ENCODE measurements around the gene SPATA2L. TPM values are rescaled to one million over a fixed set of nuclear protein-coding genes. Genes with fewer than 3 reads are reported as not detected.
"Not testable (repeated sequence)": the region's sequence is repeated elsewhere in the genome, so short reads cannot be mapped to it uniquely, and the experiment has no call there.

Gene SPATA2L
- total RNA-seq, 1 donor from 2014 or later = 10.8 TPM

GRCh38 chr16:89667000-89667399, 34.5 kb downstream of the SPATA2L start:
- H3K4me2 ChIP-seq (ENCODE audit: low read length); H3K4me1 ChIP-seq (ENCODE audit: insufficient read depth, low read length); FAIRE-seq; H3K27ac ChIP-seq (ENCODE audit: low read depth, low read length); H3K79me2 ChIP-seq (ENCODE audit: insufficient read depth, low read length); H2AFZ ChIP-seq (ENCODE audit: low read depth, low read length); H3K9me3 Mint-ChIP-seq (ENCODE audit: unreplicated experiment); H3K4me3 Mint-ChIP-seq (ENCODE audit: unreplicated experiment); H3K4me3 ChIP-seq (ENCODE audit: insufficient read depth, low read depth, low read length); H3K9me3 ChIP-seq (ENCODE audit: insufficient read depth, low read depth, low read length); H3K27ac Mint-ChIP-seq (ENCODE audit: unreplicated experiment); H4K20me1 ChIP-seq (ENCODE audit: insufficient read depth, low read length); H3K27me3 ChIP-seq (ENCODE audit: insufficient read depth, low read length); H3K36me3 ChIP-seq (ENCODE audit: insufficient read depth, low read length); H3K9ac ChIP-seq (ENCODE audit: low read length); H3K4me1 Mint-ChIP-seq (ENCODE audit: low read depth, unreplicated experiment); H3K27me3 Mint-ChIP-seq (ENCODE audit: low read depth, unreplicated experiment): not testable (repeated sequence)
- peak; percentile 22 for DNase-seq (ENCODE audit: low read depth)
- peaks cover 27% of the 10 kb centered on the region for H3K36me3 Mint-ChIP-seq (ENCODE audit: low read depth, unreplicated experiment)
- TF ChIP-seq, protein P1, sequence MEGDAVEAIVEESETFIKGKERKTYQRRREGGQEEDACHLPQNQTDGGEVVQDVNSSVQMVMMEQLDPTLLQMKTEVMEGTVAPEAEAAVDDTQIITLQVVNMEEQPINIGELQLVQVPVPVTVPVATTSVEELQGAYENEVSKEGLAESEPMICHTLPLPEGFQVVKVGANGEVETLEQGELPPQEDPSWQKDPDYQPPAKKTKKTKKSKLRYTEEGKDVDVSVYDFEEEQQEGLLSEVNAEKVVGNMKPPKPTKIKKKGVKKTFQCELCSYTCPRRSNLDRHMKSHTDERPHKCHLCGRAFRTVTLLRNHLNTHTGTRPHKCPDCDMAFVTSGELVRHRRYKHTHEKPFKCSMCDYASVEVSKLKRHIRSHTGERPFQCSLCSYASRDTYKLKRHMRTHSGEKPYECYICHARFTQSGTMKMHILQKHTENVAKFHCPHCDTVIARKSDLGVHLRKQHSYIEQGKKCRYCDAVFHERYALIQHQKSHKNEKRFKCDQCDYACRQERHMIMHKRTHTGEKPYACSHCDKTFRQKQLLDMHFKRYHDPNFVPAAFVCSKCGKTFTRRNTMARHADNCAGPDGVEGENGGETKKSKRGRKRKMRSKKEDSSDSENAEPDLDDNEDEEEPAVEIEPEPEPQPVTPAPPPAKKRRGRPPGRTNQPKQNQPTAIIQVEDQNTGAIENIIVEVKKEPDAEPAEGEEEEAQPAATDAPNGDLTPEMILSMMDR (IDR thresholded peaks at IDR 0.05; ENCODE audit: insufficient read depth, low read depth, low read length) = peak; percentile 21

- peaks cover 36% of the 10 kb centered on the region for H3K36me3 Mint-ChIP-seq (ENCODE audit: low read depth, unreplicated experiment)
- not testable (repeated sequence) for H3K27me3 Mint-ChIP-seq (ENCODE audit: low read depth, unreplicated experiment)
These were observed 37.3 kb downstream of the SPATA2L start for GRCh38 chr16:89664238-89664637.

DNA sequence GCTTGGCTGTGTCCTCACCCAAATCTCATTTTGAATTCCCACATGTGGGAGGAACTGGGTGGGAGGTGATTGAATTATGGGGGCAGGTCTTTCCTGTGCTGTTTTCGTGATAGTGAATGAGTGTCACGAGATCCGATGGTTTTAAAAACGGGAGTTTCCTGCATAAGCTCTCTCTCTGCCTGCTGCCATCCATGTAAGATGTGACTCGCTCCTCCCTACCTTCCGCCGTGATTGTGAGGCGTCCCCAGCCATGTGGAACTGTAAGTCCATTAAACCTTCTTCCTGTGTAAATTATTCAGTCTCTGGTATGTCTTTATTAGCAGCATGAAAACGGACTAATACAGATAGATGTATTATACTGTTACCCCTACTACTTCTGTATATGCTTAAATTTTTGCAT, 40.3 kb downstream of the SPATA2L start:
- Histone ChIP-seq H3K79me2 (ENCODE audit: insufficient read depth, low read length) (peaks cover 46% of the 10 kb centered on the region), H3K9ac (ENCODE audit: low read length) (no peak overlapping the region), H3K27me3 (ENCODE audit: insufficient read depth, low read length) (no peaks in the 10 kb centered on the region), H4K20me1 (ENCODE audit: insufficient read depth, low read length) (peaks cover 17% of the 10 kb centered on the region), H2AFZ (ENCODE audit: low read depth, low read length) (no peak overlapping the region), H3K36me3 (ENCODE audit: insufficient read depth, low read length) (peaks cover 3% of the 10 kb centered on the region), H3K27ac (ENCODE audit: low read depth, low read length) (no peak overlapping the region), H3K4me2 (ENCODE audit: low read length) (no peak overlapping the region), H3K9me3 (ENCODE audit: insufficient read depth, low read depth, low read length) (no peaks in the 10 kb centered on the region), H3K4me3 (ENCODE audit: insufficient read depth, low read depth, low read length) (no peak overlapping the region), H3K4me1 (ENCODE audit: insufficient read depth, low read length) (peaks cover 12% of the 10 kb centered on the region)
- FAIRE-seq = no peak
- H3K27ac Mint-ChIP-seq (ENCODE audit: unreplicated experiment) = no peak overlapping the region
- no peak for TF ChIP-seq EZH2 (IDR thresholded peaks at IDR 0.05; ENCODE audit: insufficient read depth, low read length)
- TF ChIP-seq, protein P1 (IDR thresholded peaks at IDR 0.05; ENCODE audit: insufficient read depth, low read depth, low read length) = no peak
- H3K36me3 Mint-ChIP-seq (ENCODE audit: low read depth, unreplicated experiment) = peaks cover 24% of the 10 kb centered on the region
- peaks cover 9% of the 10 kb centered on the region for H3K4me1 Mint-ChIP-seq (ENCODE audit: low read depth, unreplicated experiment)
- DNase-seq (ENCODE audit: low read depth) = no peak
- peaks cover 7% of the 10 kb centered on the region for H3K9me3 Mint-ChIP-seq (ENCODE audit: unreplicated experiment)
- no peak overlapping the region for H3K4me3 Mint-ChIP-seq (ENCODE audit: unreplicated experiment)
- no peaks in the 10 kb centered on the region for H3K27me3 Mint-ChIP-seq (ENCODE audit: low read depth, unreplicated experiment)

More at GRCh38 chr16:89664238-89664637, 37.3 kb downstream of the SPATA2L start:
- H3K27ac ChIP-seq (ENCODE audit: low read depth, low read length); H2AFZ ChIP-seq (ENCODE audit: low read depth, low read length); H3K9me3 ChIP-seq (ENCODE audit: insufficient read depth, low read depth, low read length); H3K36me3 ChIP-seq (ENCODE audit: insufficient read depth, low read length); H3K4me2 ChIP-seq (ENCODE audit: low read length); DNase-seq (ENCODE audit: low read depth); H3K4me3 ChIP-seq (ENCODE audit: insufficient read depth, low read depth, low read length); H3K27ac Mint-ChIP-seq (ENCODE audit: unreplicated experiment); H3K27me3 ChIP-seq (ENCODE audit: insufficient read depth, low read length); H3K9me3 Mint-ChIP-seq (ENCODE audit: unreplicated experiment); H3K4me3 Mint-ChIP-seq (ENCODE audit: unreplicated experiment); H3K9ac ChIP-seq (ENCODE audit: low read length); FAIRE-seq; H3K4me1 Mint-ChIP-seq (ENCODE audit: low read depth, unreplicated experiment); H3K4me1 ChIP-seq (ENCODE audit: insufficient read depth, low read length): not testable (repeated sequence)
- peaks cover 11% of the 10 kb centered on the region for H4K20me1 ChIP-seq (ENCODE audit: insufficient read depth, low read length)
- H3K79me2 ChIP-seq (ENCODE audit: insufficient read depth, low read length) = peaks cover 17% of the 10 kb centered on the region
